ENCODE data around the gene CTSD. TPM values are rescaled to one million over a fixed set of nuclear protein-coding genes. Genes with fewer than 3 reads are reported as not detected.
"Not testable (repeated sequence)": the region's sequence is repeated elsewhere in the genome, so short reads cannot be mapped to it uniquely, and the experiment has no call there.

CTSD gene
- 118 and 121 TPM in 2 replicates for total RNA-seq

GRCh38 chr11:1763796-1764661 is at the start of gene CTSD:
Gene CTSD, minus strand, starts transcription at chr11:1763927. Its CDS starts 68 bp downstream, at chr11:1763859.
- intact Hi-C loops (cut with micrococcal nuclease): loop anchor here (2.0 kb wide), 1 partner anchor 637 kb away; the partner anchor contains the start of gene TSSC4

- intact Hi-C loops (cut with micrococcal nuclease): not testable (repeated sequence)
These were observed 49.6 kb upstream of the CTSD start for GRCh38 chr11:1813356-1813755.

GRCh38 chr11:1812801-1813200 is 49.1 kb upstream of the CTSD start:
- intact Hi-C loops (cut with micrococcal nuclease): no loop called here

- intact Hi-C loops (cut with micrococcal nuclease): no loop called here
These were observed 48.5 kb upstream of the CTSD start for GRCh38 chr11:1812274-1812673.

GRCh38 chr11:1810761-1811160 is 47.0 kb upstream of the CTSD start:
- intact Hi-C loops (cut with micrococcal nuclease): no loop called here

GRCh38 chr11:1807264-1807995 is 43.7 kb upstream of the CTSD start:
- intact Hi-C loops (cut with micrococcal nuclease): no loop called here

- intact Hi-C loops (cut with micrococcal nuclease): no loop called here
These were observed 41.8 kb upstream of the CTSD start for GRCh38 chr11:1805525-1805924.

GRCh38 chr11:1803835-1804519 is 40.2 kb upstream of the CTSD start:
- intact Hi-C loops (cut with micrococcal nuclease): not testable (repeated sequence)

GRCh38 chr11:1803246-1803645 is 39.5 kb upstream of the CTSD start:
- intact Hi-C loops (cut with micrococcal nuclease): no loop called here

- intact Hi-C loops (cut with micrococcal nuclease): no loop called here
These were observed 33.8 kb upstream of the CTSD start for GRCh38 chr11:1797391-1798125.

- intact Hi-C loops (cut with micrococcal nuclease): no loop called here
These were observed 32.8 kb upstream of the CTSD start for GRCh38 chr11:1796413-1797011.

- intact Hi-C loops (cut with micrococcal nuclease): no loop called here
These were observed 29.4 kb upstream of the CTSD start for GRCh38 chr11:1793081-1793480.

- intact Hi-C loops (cut with micrococcal nuclease): no loop called here
These were observed 28.7 kb upstream of the CTSD start for GRCh38 chr11:1792461-1792860.

GRCh38 chr11:1791912-1792311 is 28.2 kb upstream of the CTSD start:
- intact Hi-C loops (cut with micrococcal nuclease): no loop called here

GRCh38 chr11:1786466-1786865 is 22.7 kb upstream of the CTSD start:
- intact Hi-C loops (cut with micrococcal nuclease): no loop called here

GRCh38 chr11:1785749-1786413 is 22.2 kb upstream of the CTSD start:
- intact Hi-C loops (cut with micrococcal nuclease): no loop called here

GRCh38 chr11:1784761-1785650 is 21.3 kb upstream of the CTSD start:
- intact Hi-C loops (cut with micrococcal nuclease): no loop called here

GRCh38 chr11:1783725-1784529 is 20.2 kb upstream of the CTSD start:
- intact Hi-C loops (cut with micrococcal nuclease): no loop called here

All from T-helper 2 cell treated with Interferon-gamma antibody and Interleukin-4, amounts not matched to agents 100 ng/mL and 5 ng/mL, for 36 hours (primary cell).